ENCODE results near the gene H3-3A.

DNA sequence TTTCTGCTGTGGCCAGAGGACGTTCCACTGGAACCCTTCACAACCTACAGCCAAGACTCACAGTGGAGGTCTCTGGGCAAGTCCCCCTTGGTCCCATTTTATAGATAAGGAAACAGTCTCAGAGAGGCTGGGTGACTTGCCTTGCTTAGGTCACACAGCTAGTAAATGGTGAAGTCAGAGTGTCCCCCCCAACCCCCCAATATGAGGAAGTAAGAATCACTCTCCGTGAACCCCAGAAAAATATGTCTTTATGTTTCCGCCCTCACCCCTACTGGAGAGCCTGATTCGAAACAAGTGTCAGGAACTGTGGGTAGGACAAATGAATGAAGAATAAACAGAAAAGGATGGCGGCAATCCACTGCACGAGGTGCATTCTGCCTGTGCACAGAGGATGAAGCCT is 56.7 kb downstream of the H3-3A start:
- TF ChIP-seq, protein P1, sequence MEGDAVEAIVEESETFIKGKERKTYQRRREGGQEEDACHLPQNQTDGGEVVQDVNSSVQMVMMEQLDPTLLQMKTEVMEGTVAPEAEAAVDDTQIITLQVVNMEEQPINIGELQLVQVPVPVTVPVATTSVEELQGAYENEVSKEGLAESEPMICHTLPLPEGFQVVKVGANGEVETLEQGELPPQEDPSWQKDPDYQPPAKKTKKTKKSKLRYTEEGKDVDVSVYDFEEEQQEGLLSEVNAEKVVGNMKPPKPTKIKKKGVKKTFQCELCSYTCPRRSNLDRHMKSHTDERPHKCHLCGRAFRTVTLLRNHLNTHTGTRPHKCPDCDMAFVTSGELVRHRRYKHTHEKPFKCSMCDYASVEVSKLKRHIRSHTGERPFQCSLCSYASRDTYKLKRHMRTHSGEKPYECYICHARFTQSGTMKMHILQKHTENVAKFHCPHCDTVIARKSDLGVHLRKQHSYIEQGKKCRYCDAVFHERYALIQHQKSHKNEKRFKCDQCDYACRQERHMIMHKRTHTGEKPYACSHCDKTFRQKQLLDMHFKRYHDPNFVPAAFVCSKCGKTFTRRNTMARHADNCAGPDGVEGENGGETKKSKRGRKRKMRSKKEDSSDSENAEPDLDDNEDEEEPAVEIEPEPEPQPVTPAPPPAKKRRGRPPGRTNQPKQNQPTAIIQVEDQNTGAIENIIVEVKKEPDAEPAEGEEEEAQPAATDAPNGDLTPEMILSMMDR (conservative IDR thresholded peaks at IDR 0.05 in 1 of 2, IDR thresholded peaks at IDR 0.05 in 1 of 2; ENCODE audit: low read depth in 1 of 2, low read length in 2 of 2): no peak
- no peak for TF ChIP-seq EZH2 (IDR thresholded peaks at IDR 0.05; ENCODE audit: low read length, missing control alignments)
